ENCODE results near the gene WIPI1. TPM values are rescaled to one million over a fixed set of nuclear protein-coding genes. Genes with fewer than 3 reads are reported as not detected.

WIPI1 gene
- total RNA-seq, 1 experiment from 2014 or later = 49.5 TPM

- DNase-seq (ENCODE audit: low read depth) = no peak
These were observed 3.8 kb upstream of the WIPI1 start for GRCh38 chr17:68461122-68461539.

DNA sequence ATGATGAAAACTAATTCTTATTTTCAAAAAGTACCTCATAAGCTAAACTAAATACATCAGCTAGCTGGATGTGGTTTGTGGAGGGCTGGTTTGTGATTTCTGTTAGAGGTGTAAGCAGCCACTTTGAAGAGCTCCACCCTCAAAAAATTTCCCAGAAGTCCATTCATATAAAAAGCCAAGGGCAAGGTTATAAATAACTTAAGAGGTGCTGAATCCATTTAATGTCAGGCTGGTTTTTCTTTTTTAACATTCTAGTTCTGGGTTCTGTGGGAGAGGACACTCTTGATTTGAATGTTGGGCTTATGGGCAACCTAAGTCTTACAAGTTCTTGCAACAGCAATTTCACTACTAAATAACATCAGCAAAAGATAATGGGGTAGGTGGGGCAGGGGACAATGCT is 3.4 kb upstream of the WIPI1 start:
- DNase-seq (ENCODE audit: low read depth) = no peak

GRCh38 chr17:68460146-68460545 is 2.9 kb upstream of the WIPI1 start:
- no peak for DNase-seq (ENCODE audit: low read depth)

DNA sequence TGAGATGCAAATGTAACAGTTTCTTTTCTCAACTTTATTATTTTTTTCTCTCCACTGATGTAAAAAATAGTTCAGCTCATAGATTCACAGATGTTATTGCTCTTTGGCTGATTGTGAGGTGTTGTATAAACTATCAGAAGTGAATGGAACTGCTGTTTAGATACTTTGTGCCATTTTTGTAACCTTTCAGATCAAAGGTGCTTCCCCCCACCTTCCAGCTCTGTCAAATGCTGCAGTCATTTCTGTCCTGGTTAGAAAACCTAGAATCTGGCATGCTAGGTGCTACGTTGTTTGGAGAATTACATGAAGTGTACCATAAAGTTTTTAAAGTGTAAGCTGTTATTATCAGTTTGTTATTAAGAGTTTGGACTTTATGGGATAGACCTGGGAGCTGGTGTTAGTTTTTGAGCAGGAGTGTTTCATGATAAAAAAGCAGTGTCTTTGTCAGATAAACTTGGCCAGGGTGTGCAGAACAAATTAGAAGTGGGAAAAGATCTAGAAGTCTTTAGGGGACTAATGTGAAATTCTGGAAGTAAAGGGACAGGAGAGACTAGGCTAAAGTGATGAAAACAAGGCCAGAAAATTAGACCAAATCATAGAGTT is 1.8 kb upstream of the WIPI1 start:
- DNase-seq (ENCODE audit: low read depth) = no peak

GRCh38 chr17:68458260-68459036 is 1.2 kb upstream of the WIPI1 start:
- no peak for DNase-seq (ENCODE audit: low read depth)

DNA sequence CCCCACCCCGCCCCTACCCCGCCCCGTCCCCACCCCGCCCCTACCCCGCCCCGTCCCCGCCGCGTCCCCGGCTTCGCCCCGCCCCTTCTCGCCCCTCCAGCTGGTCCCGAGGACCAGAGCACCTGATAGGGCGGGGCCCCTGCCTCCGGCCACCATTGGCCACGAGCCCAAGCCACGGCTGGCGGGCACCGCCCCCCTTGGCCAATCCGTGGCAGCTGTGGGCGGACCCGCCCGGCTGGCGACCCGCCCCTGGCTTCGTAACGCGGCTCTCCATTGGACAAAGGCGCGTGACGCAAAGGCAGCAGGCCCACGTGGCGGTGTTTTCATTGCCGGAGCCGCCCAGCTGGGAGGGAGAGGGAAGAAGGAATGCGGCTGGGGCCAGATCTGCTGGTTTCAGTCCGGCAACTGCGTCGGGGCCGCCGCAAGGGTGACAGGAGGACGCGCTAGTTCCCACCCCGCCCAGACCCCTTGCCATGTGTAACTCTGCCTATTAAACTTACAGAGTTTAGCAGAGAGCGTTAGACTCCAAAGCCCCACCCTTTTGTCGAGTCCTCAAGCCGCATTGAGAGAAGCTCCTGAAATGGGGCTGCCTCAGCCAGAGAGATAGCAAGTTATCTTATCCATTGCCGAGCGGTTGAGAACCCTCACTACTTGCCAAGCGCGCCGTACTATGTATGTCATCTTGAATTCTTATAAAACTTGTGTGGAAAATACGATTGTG is 403 bp upstream of the WIPI1 start:
- peak; percentile 96 for DNase-seq (ENCODE audit: low read depth)

DNA sequence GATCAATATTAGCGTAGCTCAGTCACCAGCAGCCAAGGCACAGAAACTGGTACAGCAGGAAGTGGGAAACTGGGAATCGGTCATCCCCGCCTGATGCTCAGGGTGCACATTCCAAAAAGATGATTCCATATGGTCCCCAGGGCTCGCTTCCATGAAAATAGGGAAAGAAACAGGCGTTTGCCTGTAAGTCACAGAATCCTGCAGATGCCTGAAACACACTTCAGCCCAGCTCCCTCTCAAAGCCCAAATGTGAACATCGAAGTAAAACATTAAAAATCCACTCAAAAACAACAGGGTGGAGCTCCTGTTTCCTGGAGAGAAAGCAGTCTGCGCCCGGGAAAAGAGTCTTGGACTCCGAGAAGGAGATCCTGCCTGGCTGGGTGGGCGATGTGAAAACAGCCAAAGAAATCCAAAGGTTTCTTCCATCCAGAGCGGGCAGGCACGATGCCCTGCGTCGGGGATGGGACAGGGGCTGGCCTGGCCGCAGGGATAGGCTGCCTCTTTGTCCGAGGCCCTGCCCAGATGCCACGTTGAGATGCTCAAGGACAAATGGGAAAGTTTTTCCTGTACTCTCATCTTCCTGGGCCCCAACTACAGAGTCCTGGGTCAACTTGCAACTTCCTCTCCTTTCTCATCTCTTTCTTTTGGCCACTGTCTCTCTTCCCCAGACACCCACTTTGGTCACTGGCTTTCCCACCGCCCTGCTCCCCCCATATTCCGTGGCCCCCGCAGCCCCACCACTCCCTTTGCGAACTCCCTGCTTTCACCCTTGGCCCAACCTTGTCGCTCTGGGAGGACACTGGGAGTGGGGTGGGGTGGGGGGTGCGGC is 743 bp downstream of the WIPI1 start:
- DNase-seq (ENCODE audit: low read depth) = peak; percentile 91

GRCh38 chr17:68455901-68456338 is 1.4 kb downstream of the WIPI1 start:
- DNase-seq (ENCODE audit: low read depth) = peak; percentile 34

DNA sequence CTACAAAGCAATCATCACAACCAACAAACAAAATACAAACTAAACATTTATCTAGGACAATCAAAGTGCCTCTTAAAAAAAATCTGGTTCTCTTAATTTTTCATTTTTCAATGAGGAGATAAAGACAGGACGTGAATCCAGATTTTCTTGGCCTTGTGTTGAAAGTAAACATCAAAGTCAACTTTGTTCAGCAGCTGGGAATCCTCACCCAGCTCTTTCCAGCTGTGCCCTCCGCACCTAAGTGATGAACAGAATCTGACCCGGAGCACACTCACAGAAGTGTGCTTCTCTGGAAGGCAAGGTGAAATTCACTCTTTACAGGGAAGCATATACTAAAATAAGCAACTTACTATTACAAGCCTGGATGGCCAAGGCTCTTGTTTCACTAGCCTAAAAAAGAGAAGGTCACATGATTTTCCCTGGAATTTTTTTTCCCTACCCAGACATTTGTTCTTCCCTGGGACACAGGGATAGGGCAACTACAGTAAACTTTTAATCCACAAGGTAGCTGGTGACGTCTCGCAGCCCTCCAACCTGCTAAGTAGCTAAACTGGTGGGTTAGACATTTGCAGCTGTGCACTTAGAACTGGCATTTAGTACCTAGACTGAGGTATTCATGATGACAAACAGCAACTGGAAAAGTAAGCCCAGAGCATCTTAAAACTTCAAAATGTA is 3.2 kb downstream of the WIPI1 start:
- DNase-seq (ENCODE audit: low read depth) = no peak

DNA sequence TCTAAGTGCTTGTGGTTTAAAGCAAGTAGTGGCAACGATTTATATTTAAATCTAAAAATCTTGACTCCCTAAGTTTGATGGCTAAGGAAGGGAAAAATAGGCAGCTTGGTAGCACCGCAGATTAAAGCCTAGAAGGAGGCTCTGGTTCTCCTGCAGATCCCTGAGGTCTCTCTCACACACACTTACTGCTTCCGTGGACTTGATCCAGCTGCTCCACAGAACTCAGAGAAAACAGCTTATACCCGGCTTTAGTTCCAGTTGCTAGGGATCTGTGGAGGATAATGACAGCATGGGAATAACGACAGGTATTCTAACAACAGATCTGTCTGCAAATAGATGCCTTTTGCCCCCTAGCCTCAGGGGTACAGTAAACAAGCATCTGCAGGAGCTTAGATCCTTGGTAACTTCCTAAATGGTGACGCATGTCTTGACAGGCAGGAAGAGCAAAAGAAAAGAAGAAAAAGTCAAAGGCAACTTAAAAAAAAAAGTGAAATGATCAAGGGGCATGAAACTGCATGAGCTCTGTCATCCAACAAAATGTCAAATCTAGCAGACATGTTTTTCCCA is 4.5 kb downstream of the WIPI1 start:
- no peak for DNase-seq (ENCODE audit: low read depth)

DNA sequence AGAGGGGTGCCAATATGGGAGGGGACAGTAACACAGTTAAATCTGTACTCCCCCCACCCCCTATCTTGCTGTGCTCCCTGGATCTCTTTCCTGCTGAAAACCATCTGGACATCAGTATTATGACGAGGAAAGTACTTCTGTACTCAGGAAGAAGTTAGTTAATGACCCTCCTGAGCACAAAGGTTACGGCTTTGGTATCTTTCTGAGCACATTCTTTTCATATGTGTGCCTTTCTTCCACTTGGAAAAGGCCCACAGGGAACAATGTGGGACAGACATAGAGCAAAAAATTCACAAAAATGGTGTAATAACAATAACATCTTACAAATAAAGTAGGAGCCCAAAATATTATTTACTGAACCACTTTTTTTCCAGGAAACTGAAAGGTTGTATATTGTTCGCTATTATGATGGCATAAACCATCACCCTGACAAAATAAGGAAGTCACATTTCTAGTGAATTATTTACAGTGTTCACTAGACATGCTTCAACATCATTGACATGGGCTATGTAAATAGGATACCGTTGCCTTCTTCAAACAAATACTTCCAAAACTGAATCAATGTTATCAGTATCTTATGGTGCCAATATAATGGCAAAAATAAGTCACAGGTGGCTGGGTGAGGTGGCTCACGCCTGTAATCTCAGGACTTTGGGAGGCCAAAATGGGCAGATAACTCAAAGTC is 5.5 kb downstream of the WIPI1 start:
- no peak for DNase-seq (ENCODE audit: low read depth)

GRCh38 chr17:68450801-68451200 is 6.5 kb downstream of the WIPI1 start:
- DNase-seq (ENCODE audit: low read depth) = no peak

DNA sequence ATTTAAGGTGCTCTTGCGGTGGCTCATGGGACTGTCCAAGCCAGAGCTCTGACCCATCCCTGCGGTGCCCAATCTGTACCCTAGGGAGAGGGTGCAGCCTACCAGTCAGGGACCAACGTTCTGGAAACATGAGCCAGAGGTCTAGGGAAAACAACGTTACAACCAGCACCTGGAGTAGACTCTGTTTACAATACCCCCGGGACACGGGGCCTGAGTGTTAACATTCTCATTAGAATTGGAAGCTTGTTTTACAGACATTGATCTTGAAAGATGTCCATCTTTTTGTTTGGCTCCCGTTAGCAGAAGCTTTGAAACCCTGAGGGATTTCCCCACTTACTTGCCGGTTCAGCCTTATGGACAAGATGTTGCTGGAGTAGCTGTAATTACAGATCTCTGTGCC is 6.9 kb downstream of the WIPI1 start:
- no peak for DNase-seq (ENCODE audit: low read depth)

DNA sequence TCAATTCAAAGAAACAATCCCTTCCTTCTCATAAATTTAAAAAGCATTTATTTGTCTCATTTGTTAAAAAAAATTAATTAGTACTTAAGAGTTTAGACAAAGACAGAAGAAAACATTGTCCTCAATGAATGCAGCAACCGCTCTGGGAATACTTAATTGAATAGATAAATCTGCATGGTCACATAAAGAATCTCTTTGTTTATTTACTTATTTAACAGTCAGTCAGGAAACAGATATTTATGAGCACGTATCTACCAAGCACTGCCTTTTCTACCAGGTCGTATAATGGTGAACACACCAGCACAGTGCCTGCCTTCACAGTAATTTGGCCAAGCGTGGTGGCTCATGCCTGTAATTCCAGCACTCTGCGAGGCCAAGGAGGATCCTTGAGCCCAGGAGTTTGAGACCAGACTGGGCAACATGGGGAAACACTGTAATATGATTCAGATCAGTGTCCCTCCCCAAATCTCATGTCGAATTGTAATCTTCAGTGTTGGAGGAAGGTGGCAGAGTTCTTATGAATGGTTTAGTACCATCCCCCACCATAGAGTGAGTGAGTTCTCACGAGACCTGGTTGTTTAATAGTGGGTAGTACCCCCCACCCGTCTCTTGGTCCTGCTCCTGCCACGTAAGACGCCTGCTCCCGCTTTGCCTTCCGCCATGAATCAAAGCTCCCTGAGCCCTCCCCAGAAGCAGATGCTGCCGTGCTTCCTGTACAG is 8.1 kb downstream of the WIPI1 start:
- DNase-seq (ENCODE audit: low read depth) = no peak

DNA sequence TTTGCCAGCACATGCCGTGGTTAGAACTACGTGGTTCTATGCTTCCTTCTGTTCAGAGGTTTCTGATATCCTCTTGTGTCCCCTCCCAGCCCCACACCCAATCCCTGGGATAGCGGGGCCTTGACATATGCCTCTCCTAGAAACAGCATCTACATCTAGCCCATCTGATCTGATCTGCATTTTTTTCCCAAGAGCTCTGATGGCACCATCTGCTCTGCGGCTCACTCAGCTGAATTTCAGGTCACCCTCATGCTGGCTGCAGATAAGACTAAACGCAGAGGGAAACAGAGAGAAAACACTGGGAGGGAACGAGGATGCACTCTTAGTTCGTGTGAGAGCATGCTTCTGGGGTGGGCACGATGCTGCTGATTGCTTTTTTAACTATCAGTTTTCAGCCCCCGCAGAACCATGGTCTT is 10.7 kb downstream of the WIPI1 start:
- DNase-seq (ENCODE audit: low read depth) = no peak

DNA sequence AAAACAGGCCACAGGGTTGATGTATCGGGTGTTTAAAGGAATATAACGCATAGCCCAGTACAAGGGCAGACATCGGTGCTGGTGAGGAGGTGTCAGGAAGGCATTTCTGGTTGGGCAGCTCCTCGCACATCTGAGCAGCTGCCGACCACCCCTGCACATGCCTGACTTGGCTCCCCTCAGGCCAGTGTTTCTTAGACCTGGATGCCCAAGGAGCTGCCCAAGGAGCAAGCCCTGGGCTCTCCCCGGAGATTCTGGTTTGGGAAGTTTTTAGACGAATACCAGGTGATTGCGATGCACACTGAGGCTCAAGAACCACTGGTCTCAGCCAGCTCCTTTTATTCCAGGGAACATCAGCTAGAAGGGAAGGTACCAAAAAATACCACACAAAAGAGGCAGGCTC is 11.6 kb downstream of the WIPI1 start:
- DNase-seq (ENCODE audit: low read depth) = no peak

GRCh38 chr17:68443972-68444464 is 13.3 kb downstream of the WIPI1 start:
- no peak for DNase-seq (ENCODE audit: low read depth)

GRCh38 chr17:68441070-68441770 is 16.1 kb downstream of the WIPI1 start:
- DNase-seq (ENCODE audit: low read depth) = no peak

GRCh38 chr17:68440526-68440925 is 16.8 kb downstream of the WIPI1 start:
- DNase-seq (ENCODE audit: low read depth) = no peak
